GM21515 (cell line): Measurements from ENCODE around the gene NEB.
"Not testable (repeated sequence)": the region's sequence is repeated elsewhere in the genome, so short reads cannot be mapped to it uniquely, and the experiment has no call there.

Experiments
- ATAC-seq: cut with Tn5 transposase; IDR thresholded peaks from one replicate; pipeline ENCODE4 v1.9.1; 2021; ENCODE audit not compliant: unreplicated experiment

Gene NEB

DNA sequence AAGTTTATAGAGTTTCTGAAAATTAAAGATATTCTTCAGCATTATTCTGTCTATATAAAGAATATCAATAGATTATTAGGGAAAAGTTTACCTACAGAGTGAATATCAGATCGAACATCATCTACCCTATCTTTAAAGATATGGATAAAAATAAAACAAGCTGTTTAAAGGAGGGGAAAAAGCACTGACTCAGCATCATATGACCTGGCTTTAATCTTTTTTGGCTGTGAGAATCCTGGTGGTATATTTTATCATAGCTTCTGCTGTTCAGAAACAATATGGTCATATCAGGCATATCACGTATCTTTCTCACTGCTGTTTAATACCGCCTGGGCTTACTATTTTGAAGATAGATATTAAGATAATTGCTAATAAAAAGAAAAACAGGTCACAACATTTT is 80.2 kb downstream of the NEB start:
- no peak for ATAC-seq

DNA sequence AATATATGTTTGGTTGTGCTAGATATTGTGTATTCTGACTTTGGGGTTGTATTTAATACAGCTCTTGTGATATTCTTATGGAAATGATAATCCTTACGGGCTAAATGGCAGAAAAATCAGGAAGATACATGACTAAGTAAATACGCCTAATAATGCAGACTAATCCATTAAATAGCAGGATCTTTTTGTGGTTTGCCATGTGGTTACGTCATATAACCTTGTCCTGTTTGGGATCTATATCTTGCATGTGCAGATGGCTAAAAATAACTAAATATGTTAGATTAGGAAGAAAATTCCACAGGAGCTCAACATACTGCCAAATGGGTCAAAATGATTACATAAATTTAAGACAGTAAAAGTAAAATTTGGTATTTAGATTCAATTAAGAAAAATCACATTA is 83.0 kb downstream of the NEB start:
- ATAC-seq = no peak

DNA sequence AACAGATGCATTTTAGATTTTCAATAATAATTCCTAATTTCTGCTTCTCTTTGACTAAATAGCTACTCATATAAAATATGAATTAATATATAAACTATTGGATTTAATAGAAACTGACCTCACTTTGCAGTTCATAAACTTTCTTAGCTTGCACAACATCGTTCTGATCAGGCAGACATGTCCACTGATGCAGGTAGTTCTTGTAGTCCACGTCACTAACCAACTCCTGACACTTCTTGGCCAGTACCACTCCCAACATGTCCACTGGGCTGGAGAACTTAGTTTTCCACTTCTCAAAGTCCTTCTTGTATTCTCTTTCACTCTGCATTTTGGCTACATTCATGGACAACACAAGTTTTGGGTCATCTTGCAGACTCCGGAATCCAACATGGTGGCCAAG is 83.8 kb downstream of the NEB start:
- ATAC-seq = no peak

DNA sequence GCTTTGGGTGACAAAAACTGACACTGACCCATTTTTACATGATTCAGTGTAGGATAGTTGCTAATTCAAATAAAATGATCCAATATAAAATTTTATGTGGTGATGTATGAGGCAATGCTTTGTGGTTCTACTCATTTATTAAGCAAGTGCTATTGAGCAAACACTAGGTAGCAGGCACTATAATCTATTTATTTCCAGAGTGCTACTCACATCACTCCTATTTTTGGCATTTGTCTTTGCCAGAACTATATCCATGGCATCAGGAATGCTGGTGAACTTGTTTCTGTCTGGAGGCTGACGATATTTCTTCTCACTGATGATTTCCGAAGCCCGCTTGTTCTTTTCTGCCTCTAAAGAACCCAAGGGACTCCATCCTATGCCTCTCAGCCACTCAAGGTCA is 84.3 kb downstream of the NEB start:
- no peak for ATAC-seq

DNA sequence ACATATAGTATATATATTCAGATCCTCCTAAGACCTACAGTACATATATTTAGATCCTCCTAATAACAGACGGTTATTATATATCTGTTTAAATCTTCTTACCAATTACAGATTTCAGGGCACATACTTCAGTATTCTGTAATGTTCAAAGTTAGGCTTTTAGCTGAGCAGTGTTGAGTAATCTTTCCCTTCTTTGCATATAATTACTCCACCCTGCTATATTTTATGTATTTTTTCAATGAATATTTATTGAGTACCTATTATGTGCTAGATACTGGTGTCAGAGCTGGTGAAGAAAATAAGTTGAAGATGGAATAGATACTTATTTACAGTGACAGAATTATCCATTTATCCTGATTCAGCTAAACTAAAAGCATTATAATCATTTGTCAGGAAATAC is 84.9 kb downstream of the NEB start:
- ATAC-seq = no peak

DNA sequence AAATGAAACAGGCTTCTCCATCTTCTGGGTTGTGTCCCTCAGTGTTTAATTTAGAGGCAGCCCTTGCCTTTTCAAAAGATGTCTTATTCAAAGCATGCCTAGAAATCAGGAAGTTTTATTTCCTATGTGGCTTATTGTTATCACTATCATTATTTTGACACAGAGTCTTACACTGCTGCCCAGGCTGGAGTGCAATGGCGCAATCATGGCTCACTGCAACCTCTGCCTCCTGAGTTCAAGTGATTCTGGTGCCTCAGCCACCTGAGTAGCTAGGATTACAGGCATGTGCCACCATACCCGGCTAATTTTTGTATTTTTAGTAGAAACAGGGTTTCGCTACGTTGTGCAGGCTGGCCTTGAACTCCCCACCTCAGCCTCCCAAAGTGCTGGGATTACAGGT is 87.8 kb downstream of the NEB start:
- not testable (repeated sequence) for ATAC-seq

DNA sequence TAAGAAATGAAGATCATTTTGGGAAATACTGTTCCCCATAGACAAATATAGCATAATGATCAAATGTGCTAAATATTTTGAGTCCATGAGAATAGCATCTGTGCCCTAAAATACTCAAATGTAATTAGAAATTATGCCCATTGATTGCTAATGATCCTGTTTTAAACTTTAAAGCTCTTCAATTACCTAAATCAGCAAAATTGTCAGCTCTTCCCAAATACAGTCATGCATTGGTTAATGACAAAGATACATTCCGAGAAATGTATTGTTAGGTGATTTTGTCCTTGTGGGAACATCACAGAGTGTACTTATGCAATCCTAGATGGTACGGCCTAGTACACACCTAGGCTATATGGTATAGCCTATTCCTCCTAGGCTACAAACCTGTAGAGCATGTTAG is 89.7 kb downstream of the NEB start:
- ATAC-seq = no peak

DNA sequence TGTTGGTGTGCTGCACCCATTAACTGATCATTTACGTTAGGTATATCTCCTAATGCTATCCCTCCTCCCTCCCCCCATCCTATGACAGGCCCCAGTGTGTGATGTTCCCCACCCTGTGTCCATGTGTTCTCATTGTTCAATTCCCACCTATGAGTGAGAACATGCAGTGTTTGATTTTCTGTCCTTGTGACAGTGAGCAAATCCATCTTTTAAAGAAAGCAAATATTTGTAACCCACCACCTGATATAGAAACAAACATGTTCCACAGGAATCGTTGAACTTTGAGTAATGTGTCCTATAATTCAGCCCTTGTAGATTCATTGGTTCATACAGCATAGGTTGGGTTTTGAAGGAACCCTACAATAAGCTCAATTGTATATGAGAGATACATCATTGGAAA is 92.4 kb downstream of the NEB start:
- ATAC-seq = not testable (repeated sequence)

DNA sequence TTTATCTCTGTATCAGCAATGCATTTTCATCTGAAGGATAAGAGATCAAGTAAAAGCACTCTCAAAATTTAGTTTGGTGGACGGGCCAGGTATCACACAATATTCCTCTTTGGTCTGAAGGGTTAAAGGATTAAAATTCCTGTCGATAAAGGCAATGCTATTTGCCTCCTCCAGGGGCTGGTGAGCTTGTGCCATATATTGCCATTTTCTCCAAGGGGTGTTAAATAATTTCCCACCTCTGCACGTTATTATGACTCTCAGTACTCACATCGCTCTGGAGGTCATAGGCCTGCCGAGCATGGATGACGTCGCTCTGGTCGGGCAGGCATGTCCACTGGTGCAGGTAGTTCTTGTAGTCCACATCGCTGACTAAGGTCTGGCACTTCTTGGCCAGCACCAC is 94.2 kb downstream of the NEB start:
- no peak for ATAC-seq

DNA sequence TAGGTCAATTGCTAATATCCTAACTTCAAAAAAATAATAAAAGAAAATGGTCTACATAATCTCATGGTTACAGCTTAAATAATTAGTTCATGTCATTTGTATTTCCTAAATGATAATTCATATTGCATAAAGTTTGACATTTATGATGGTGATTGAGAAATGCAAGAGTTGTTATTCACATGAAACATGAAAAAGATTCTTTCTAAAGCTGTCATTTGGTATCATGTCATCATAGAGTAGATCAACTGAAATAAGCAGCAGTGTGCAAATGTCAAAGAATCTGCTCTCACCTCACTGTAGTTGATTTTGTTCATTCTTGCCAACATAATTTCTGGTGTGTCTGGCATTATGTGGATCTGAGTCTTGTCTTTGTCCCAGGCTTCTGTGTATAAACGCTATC is 95.3 kb downstream of the NEB start:
- no peak for ATAC-seq

DNA sequence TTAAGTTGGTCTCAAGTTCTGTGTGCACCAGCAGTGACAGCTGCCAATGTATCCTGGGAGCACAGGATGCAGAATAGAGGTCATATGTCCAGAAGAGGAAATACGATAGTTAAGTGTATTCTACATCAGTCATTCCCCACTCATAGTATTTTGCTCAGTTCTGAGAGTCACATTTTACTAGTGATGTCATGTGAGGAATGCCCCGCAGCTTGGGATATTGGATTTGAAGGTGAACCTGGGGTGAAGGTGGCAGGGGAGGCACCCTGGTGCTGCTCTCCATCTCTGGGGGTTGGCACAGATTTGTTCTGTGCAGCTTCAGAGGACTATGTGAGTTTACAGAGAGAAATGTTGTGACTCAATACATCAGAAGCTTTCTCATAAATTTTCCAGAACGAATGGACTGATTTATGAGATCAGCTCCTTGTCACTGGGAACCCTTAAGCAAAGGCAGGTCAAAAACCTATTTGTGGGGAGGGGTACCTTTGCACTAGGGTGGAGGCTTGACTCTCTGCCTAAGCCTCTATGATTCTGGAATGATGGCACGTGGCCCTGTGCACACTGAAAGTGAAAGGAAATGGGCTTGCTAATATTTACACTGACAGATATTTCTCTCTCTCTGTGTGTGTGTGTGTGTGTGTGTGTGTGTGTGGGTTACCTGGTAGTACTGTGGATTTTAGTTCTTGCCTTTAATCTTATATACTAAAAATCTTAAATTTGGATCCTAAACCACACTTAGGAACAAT is 95.9 kb downstream of the NEB start:
- ATAC-seq = peak; percentile 68

DNA sequence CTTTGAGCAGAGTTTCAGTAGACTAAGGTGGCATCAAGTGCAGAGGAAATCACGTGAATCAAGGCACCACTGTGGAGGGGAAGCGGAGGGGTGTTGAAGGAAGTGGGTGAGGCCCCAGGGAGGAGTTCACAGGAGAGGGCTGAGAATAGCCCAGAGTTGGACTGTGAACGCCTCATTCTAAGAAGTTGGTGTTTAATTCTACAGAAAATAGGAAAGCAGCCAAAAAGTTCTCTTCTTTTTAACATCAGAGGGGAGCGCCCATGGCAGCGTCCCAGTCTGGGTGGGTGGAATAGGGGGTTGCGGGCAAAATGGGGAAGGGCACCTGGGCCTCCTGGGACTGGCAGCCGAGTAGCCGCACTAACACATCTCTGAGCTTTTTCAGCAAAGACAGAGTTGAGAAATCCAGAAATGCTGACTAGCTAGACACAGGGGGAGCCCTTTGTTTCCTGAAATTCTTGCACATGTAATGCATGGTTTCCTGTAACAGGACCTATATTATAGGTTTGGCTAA is 97.0 kb downstream of the NEB start:
- ATAC-seq = peak; percentile 57

DNA sequence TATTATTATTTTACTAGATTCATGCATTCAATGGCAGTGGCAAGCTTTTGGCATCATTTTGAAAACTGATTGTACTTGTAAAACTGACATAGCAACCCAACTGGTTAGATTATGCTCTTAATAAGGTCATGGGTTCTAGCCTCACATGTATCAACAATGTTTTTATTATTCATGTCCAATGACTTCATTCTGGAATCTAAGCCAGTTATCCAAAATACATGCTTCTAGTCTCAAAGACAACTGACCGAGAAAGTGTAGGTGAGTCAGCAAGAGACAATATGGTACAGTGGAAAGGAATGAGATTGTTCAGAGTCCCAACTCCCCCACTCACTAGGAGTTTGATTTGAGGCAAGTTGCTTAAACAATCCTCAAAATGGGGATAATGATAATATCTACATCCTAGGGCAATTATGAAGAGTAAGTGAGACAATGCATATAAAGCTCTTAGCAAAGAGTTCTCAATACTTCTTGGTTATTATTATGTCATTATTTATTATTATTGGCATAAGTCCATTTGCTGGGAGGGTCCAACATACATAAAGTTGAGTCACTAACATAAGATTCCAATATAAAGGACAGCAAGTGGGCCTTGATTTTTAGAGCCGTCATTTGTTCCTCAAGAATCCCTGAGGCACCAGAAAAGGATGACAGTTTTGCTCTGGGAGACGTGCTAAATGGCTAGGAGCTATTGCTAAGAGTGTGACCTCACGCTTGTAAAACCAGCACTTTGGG is 99.4 kb downstream of the NEB start:
- ATAC-seq = no peak

DNA sequence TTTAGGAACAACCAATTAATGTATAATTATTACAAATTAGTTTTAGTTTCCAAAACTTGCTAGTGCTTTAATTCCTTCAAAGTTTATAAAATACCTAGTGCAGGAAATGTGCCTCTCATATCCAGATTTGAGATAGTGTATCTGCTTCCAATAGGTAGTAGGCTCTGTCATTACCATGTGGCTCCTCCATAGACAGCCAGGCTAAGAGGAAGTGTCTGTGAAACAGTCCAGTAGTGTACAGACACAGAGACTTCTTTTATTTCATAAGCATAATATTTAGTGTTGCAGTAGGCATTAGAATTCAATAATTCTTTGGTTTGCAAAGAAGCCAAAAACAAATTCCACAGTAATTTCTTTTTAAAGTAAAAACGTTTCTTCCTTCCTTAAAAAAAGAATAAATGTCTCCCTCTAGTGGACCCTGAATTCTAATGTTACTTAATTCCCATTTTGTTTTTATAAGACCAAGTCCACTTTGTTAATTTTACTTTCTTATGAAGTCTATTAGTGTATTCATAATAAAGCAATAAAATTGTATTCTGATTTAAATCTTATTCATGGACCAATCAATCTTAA is 101.2 kb downstream of the NEB start:
- no peak for ATAC-seq

DNA sequence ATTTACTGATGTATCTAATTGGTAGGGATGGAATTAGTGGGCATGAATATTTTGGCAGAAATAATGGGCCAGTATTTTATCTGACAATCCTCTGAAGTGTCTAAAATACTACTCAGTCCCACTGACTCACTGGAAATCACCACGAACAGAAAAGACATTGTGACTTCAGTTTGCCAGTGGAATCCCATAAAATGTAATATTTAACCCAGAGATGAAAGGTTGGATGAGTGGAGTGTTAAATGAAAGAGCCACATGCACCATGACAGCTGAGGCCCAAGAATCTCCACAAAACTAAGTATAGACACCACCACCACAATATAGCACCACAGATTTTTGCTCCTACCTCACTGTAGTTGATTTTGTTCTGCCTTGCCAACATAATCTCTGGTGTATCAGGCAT is 103.9 kb downstream of the NEB start:
- no peak for ATAC-seq

DNA sequence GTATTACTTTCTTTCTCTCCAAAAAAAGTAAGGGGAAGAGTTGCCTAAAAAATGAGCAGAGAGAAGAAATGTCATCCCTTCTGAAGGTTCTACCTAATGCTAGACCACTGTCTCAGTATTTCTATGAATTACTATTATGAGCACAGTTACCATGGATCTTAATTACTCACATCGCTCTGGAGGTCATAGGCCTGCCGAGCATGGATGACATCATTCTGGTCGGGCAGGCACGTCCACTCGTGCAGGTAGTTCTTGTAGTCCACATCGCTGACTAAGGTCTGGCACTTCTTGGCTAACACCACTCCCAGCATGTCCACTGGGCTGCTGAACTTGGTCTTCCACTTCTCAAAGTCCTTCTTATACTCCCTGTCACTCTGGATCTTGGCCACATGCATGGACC is 106.9 kb downstream of the NEB start:
- ATAC-seq = no peak

DNA sequence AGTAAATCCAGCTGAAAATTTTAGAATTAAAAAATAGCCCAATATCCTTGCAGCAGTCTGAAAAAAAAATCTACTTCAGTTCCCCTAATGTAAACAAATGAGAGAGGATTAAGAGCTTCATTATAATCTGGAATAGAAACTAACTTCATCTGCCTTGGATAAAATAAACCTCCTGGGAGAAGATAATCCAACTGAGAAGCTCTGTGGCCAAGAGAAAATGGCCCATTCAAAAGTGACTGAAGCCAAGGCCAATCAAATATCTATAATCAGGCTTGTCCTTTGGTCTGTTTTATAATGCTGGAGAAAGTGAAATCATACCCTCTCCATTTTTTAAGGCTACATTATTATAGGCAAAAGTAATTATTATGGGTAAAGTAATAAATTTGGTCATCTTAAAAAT is 110.0 kb downstream of the NEB start:
- ATAC-seq = no peak

DNA sequence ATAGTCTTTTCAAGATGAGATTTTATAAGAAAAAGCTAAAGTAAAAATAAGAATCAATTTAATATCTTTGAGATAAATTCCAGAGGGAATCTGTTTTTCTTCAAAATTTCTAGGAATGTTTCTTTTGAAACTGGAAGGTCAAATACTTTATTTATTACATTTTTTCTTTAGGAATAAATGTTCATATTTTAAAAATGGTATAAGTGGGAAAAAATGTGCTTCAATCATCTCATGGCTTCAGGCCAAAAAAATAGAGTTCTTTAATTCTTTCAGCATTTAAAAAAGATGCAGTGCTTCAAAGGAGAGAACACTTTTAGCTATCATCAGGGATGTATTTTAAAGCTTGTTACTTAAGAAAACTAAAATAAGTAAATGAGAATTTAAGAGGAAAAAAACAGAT is 110.6 kb downstream of the NEB start:
- ATAC-seq = no peak

DNA sequence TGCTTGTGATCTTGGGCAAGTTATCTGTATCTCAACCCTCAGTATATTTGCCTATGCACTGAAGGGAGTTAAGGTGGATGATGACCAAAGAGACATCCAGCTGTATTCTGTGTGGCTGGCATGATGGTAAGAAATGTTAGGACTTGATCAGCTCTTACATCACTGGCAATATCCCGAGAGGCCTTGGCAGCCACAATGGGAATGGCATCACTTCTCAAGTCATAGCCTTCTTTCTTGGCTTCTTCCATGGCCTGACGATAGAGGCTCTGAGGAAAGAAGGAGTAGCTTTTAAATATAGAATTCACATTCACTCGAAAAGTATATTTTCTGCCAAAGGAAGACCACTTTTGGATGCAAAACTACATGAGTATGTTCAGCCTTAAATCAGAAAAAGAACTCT is 113.5 kb downstream of the NEB start:
- no peak for ATAC-seq

DNA sequence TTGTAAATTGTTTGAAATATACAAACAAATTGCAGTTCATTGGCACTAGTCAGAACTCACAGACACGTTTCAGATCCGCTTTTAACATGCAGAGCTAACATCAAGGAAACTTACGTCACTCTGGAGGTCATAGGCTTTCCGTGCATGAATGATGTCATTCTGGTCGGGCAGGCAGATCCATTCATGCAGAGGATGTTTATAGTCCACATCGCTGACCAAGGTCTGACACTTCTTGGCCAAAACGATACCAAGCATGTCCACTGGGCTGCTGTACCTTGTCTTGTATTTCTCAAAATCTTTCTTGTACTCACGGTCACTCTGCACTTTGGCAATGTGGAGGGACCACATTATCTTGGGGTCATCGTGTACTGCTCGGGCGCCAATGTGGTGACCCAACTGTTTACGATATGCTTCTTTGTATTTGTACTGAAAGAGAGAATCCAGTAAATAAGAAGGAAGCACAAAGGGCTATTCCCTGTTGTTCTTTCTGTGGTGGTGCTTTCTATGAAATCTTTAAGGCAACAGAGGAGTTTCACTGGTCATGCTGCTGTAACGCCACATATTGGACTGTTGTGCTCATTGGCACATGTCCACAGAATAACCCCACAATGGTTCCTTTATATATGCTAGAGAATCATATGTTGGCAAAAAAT is 114.8 kb downstream of the NEB start:
- no peak for ATAC-seq

DNA sequence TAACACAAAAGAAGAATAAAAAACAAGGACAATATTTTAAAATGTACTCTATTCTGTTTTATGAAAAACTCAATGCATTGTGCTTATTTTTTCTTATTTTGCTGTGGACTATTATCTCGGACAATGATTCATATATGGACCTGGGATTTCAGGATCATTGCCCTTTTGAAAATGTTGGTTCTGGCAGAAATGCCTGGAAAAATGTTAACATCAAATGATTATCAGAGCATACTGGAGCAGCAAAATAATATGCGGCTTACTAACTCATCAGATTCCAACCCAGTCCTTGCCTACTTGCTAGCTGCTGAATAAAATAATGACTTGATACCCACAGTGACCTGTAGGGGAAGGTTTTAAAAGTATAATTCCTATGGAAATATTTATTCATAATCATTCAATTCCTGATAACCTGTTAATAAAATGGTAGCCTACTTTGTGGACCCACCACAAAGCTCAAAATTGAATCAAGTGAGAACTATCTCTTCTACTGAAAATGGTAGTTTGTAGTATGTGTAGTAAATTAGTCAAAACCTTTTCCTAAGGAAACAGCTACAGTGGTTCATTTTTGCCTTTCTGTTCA is 117.4 kb downstream of the NEB start:
- ATAC-seq = no peak
